DMS114 treated with DMSO at 0.1 percent for 48 hours (cell line): ENCODE measurements around the gene TMEM248.
"Not testable (repeated sequence)": the region's sequence is repeated elsewhere in the genome, so short reads cannot be mapped to it uniquely, and the experiment has no call there.

Source experiments
- DNase-seq: peaks from one replicate; lab custom pipeline; 2025; ENCODE audit not compliant: unreplicated experiment; lab: John Stamatoyannopoulos, UW

Gene TMEM248

DNA sequence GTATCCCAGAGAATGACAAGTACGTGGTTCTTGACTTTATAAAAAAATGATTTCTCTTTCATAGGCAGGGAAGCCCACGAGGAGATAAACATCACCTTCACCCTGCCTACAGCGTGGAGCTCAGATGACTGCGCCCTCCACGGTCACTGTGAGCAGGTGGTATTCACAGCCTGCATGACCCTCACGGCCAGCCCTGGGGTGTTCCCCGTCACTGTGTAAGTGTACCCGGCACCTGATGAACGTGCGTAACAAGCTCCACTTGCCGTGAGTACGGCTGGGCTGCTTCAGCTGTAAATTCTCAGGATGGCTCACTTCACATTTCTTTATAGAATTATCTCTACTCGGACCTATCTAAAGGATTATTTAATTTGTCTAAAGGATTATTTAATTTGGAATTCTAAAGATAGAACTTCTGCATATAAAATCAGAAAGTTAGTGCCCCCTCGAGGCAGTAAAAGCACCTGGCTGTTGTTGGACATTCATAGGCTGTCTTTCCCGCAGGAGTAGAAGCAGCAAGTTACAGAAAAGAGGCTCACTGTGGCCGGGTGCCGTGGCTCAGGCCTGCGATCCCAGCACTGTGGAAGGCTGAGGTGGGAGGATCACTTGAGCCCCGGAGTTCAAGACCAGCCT, 27.6 kb downstream of the TMEM248 start:
- no peak for DNase-seq

DNA sequence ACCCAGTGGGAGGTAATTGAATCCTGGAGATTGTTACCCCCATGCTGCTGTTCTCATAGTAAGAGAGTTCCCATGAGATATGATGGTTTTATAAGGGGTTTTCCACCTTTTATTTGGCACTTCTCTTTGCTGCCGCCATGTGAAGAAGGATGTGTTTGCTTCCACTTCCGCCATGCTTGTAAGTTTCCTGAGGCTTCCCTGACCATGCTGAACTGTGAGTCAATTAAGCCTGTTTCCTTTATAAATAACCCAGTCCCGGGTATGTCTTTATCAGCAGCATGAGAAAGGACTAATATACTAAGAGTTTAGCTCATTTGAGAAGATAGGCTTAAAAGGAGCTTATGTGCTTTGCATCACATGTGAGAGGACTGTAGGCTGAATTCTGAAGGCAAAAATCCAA, 29.3 kb downstream of the TMEM248 start:
- DNase-seq: no peak

DNA sequence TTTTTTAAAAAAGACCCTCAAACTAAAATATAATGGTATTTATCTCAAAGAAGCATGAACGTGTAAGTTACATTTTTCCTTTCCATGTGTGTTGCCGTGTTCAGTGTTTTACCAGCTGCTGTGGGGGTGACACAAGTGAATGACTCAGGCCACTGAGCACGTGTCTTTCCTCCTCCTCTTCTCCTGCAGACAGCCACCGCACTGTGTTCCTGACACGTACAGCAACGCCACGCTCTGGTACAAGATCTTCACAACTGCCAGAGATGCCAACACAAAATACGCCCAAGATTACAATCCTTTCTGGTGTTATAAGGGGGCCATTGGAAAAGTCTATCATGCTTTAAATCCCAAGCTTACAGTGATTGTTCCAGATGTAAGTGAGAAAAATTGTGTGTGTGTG, 29.7 kb downstream of the TMEM248 start:
- no peak for DNase-seq

DNA sequence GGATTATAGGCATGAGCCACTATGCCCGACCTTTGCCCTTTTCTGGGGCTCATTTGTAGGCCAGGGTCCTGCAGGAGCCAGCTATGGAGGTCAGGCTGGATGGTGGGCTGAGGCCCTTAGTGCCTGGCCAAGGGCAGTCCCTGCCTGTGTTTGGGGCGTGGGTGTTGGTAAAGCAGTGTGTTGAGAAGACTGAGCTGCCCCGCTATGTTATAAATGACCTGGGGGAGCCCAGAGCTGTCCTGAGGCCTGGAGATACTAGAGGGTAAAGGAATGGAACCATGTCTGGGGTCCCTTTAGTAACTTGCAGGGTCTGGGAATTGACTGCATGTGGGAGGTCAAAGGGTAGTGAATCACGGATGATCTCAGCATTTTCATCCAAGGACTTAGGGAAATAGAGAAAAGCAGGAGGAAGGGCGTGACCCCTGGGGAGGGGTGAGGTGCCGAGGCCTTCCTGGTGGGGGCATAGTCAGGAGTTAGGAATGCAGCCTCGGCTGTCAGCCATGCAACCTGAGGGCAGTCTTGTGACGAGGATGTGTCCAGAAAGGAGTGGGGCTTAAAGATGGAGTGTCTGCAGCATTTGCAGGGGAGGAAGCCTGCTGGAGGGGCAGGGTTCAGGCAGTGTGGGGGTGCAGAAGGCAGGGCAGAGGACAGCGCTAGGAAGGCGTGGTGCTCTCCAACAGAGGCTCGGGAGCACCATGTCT, 31.5 kb downstream of the TMEM248 start:
- no peak for DNase-seq

DNA sequence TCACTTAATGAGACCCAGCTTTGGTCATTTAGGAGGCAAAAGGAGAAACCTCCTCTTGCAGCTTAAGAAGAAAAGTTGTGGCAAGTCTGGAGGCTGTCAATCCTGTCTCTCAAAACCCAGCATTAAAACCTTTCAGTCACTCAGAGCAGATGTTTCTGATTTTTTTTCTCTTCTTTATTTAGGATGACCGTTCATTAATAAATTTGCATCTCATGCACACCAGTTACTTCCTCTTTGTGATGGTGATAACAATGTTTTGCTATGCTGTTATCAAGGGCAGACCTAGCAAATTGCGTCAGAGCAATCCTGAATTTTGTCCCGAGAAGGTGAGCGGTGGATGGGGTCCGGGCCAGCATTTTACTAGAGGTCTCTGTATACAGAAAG, 32.0 kb downstream of the TMEM248 start:
- DNase-seq: no peak

DNA sequence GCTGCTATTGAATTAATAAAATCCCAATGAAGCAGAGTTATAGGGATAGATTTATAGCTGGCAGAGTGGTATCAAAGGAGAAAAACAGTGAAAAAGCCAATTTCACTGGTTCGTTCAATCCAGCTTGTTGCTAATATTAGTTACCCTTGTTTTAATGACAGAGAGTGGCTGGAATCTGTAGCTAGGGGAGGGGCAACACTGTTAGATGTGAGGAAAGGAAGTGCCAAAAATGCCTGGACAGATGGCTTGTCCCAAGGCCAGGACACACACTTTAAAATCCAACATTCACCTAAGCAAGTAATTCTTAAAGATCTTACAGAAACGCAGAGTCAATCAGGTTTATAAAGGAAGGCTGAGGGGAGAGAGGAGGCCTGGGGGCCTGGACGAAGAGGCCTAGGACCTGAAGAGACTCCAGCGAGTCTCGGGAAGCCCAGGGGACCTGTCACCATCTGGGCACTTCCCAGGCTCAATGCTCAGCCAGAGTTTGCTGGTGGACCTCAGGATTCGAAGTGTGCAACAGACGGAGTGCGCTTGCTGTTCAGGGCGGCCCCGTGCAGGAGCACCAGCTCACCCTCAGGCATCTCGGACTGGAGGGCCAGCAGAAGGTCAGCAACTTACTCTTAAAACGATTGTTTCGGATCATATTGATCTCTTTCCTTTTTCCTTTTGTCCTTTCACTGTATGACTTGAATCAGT, 36.7 kb downstream of the TMEM248 start:
- DNase-seq: no peak

DNA sequence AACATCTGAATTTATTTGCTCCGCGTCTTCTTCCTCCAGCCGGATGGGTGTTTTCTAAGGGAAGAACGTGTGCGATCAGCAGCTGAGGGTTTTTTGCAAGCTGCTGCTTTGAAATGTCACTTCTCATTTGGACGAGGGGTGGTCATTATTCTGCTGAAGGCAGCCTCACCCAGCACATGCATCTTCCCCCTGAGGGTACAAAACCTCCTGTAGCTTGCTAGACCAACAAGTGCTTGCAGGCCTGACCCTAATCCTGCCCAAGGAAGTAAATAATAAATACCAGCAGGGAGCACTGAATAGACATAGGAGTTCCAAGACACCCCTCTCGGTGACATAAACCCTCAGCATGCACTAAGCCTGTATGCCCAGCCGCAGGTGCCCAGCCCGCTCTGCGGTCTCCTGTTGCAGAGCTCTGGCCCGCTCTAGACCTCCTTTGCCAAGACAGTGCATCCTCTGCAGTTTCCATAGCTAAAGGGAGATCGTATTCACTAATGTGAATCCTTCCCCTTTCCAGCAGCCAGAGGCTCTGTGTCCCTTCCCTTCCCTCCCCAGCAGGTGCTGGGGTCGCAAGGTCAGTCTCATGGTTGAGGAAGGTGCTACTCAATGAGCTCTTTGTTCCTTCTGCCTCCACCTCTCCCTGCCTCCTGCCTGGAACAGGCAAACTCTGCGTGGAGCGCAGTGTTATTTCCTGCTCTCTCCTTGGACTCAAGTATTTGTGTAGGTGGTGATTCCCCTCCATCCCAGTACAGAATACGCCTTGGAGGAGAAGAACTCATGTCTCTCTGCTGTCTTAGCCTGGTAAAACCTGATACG, 37.7 kb downstream of the TMEM248 start:
- no peak for DNase-seq

DNA sequence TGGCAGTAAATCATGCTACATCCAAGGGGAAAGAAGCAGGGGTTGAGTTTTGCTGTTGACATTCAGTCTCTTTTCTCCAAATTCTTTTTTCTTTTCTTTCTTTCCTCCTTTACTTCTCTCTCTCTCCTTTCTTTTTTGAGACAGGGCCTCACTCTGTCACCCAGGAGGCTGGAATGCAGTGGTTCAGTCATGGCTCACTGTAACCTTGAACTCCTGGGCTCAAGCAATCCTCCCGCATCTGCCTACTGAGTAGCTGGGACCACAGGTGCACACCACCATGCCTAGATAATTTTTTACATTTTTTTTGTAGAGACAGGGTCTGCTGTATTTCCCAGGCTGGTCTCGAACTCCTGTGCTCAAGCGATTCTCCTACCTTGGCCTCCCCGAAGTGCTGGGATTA, 39.2 kb downstream of the TMEM248 start:
- DNase-seq: no peak

DNA sequence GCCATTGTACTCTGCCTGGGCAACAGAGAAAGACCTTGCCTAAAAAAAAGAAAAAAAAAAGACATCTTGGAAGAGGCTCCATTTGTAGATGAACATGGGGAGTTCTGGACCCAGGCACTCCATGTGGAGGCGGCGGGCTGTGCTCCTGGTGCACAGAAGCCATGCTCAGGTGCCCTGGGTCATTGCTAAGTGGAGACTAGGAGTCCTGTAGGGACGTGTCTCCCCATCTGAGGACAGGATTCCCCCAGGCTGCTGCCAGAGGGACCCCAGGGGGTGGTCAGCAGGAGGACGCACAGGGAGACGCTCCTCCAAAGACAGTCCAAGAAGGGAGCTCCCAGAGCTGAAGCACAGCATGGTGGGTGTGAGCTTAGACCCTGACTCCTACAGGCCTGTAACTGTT, 40.1 kb downstream of the TMEM248 start:
- DNase-seq: no peak

DNA sequence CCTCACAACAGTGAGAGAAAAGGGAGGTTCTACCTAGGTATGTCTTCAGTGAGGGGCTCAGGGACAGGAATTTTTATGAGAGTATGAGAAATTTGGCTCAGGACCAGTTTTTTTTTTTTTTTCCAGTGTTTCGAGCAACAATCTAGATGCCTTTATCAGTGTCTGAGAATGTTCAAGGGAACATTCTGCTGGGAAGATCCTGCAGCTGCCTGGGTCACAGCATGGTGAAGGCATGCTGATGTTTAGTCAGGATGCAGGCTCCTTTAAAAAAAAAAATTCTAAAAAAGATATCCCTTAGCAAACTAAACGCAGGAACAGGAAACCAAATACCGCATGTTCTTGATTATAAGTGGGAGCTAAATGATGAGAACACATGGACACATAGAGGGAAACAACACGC, 43.4 kb downstream of the TMEM248 start:
- DNase-seq: no peak

DNA sequence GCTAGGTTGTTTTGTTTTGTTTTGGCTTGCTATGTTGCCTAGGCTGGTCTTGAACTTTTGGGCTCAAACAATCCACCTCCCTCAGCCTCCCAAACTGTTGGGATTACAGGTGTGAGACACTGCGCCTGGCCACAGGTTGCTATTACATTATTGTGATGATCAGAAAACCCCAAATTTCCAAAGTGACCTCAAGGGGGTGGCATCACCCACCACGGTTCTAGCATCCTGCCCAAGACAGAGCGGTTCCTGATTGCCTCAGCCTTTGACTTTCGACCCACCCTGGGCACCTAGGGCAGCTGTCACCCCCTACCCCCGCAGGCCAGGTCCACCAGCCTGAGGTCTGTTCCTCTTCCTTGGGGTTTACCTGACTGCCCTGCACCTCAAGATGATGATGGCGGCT, 46.0 kb downstream of the TMEM248 start:
- DNase-seq: no peak

DNA sequence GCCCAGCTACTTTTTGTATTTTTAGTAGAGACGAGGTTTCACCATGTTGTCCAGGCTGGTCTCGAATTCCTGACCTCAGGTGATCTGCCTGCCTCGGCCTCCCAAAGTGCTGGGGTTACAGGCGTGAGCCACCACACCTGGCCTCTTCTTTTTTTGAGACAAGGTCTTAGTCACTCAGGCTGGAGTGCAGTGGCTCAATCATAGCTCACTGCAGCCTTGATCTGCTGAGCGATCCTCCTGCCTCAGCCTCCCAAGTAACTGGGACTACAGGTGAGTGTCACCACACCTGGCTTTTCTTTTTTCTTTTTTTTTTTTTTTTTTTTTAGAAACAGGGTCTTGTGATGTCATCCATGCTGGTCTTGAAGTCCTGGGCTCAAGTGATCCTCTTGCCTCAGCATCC, 48.0 kb downstream of the TMEM248 start:
- DNase-seq: not testable (repeated sequence)

DNA sequence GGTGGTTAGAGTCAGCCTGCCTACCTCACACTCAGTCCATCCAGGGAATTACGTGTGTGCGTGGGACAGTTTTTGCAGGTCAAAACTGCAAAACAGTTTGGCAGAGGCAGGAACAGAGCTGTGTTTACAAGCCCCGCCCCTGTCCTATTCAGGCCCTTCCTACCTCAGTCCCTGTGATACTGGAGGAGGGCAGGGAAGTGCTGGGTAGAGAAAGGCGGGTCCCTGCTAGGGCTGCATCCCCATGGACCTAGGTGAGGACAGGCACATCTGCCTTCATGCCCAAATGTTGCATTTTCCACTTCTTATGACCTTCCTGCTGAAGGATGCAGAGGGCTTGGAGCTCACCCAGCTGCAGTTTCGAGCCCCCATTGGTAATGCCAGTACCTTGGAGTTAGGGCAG, 49.3 kb downstream of the TMEM248 start:
- no peak for DNase-seq

DNA sequence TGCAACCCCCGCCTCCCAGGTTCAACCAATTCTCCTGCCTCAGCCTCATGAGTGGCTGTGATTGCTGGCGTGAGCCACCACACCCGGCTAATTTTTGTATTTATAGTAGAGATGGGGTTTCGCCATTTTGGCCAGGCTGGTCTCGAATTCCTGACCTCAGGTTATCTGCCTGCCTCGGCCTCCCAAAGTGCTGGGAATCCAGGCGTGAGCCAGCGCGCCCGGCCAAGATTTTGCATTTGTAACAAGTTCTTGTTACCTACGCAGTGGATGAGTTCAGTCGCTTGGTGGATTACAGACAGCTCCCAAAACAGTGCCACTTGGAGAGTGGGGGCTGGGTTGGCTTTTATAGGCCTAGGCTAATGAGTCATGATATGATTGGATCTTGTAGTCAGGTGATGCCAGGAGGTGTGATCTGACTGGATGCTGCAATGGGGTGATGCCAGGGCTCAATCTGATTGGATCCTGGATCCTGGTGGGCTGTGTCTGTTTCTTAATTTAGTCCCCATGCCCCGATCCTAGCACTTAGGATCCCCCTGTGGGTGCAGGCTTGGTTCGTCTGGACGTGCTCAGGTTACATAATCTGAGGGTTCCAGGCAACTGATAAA, 54.1 kb downstream of the TMEM248 start:
- DNase-seq: no peak

DNA sequence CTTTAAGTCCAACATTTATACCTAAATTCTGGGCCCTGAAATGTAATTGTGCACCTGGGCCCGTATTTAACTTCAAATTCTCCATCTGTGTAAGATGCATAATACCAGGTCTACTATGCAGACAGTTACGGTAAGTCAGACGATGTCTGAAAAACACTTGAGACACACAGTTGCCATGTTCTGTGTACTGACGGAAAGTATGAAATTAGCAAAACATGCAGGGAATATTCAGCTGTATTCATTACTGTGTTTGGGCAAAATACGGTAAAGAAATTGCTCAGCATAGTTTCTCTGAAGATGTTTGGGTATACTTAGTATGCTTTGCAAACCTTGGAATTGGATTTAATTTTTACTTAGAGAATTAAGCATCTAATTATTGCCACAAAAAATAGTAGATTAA, 57.3 kb downstream of the TMEM248 start:
- DNase-seq: not testable (repeated sequence)

DNA sequence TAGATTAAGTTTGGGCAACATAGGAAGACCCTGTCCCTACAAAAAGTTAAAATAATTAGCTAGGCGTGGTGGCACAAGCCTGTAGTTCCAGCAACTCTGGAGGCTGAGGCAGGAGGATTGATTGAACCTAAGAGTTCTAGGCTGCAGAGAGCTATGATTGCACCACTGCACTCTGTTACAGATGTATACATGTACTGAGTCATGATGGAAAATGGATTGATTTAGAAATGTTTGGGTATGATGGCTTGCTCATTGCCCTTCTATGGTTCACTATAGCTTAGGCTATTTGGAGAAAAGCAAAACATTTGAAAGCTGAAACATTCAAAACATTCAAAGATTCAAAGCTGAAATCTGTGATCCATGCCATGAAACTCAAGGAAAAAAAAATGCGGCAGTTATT, 58.0 kb downstream of the TMEM248 start:
- DNase-seq: not testable (repeated sequence)

DNA sequence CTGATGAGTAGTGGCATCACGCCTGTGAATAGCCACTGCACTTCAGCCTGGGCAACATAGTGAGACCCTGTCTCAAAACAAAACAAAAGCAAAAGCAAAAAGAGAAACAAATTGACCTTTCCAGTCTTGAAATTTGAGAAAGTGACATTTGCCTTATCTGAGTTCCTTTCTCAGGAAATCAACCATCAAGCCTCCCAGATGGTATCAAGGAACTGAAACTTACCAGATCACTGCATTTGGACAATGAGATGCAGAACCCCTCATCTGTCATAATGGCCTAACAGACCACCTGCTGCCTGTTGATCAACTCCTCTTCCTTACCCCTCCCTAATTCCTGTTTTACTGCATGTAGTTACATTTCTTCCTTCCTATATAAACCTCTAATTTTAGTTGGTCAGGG, 59.3 kb downstream of the TMEM248 start:
- DNase-seq: not testable (repeated sequence)

DNA sequence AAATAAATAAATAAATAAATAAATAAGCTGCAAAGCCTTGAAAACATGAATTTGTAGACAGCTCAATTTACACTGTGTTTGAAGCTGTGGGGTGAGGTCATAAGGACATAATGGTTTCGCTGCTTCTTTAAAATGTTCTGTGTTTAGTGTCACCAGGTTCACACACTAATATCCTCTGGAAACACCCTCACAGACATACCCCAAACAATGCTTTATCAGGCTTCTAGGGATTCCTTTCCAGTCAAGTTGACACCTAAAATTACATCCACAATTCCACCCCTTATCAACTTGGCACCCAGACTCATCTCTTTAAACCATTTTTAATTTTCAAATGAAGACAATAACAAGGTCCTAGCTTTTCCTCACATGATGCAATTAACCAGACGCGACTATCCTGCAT, 68.5 kb downstream of the TMEM248 start:
- not testable (repeated sequence) for DNase-seq

DNA sequence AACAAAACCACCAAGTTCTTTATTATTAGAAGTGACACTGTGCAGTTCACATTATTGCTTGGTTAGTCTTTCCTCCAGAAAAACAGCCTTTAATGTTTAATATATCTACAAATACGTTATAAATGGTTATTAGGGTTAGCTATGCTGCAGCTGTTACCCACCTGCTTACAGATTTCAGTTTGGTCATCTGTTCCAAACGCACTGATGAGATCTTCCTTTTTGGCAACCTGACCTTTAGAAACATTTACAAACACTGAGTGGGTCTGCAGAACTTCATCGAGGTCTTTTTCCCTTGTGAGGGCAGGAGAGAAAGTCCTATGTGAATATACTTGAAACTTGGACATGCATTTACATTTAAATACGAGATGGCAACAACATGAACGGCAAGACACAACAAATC, 73.0 kb downstream of the TMEM248 start:
- not testable (repeated sequence) for DNase-seq

DNA sequence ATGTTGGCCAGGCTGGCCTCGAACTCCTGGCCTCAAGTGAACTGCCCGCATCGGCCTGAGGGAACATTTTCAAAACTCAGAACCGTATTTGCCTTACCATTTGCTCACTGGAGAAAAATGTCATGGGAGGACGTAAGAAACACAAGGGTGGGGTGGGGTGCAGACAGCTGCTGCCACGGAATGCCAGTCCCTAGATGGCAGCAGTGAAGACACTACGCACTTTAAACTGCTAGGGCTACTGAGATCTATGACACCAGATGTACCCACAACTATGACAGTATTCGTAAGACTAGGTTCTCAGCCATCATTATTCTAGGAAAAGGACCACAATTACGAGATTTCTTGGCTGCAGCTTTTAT, 73.6 kb downstream of the TMEM248 start:
- DNase-seq: peak; percentile 33

DNA sequence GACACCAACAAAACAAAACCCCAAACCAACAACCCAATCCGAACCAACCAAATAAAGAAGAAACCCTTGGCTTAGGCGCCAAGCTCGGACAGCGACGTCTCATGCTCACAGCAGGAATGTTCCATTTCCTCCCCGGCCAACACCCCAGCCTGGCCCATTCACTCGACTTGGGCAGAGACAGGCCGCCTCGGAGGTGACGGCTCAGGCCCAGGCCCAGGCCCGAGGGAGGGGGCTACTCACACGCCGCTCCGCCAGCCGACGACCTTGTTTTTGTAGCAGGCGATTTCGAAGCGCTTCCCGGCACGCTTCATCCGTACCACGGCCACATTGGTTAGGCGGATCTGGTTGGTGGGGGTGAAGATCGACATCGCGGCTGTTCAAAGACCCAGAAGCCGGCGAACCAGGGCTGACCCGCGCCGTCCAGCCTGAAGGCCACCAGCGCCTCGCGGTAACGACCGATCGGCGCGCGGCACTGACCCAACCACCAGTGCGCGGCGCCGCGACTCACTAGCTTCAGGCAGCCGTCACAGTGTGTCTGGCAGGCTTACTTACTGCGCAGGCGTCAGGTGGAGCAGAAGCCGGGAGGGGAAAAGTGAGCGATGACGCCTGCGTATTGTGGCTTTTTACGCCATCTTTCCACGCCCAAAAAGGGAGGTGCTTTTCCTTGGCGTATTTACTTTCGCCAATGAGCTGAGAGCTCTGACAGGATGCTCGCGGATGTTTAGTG, 74.2 kb downstream of the TMEM248 start, which contains the start of gene SBDS:
SBDS (minus strand) TSS at position 537 of the 727 bp plus-strand sequence; CDS start at position 368, 169 bp downstream.
- DNase-seq: peak; percentile 96
